IPS-18c (cell line): ENCODE results near the gene MCIDAS.

ENCODE experiments used
- H3K4me3 ChIP-seq: 2 replicates; pipeline ENCODE4 v1.7.0; 2013; ENCODE audit warnings: low read depth, mild to moderate bottlenecking, low read length, moderate library complexity; ENCODE audit not compliant: insufficient read depth
- H3K9me3 ChIP-seq: one replicate; pipeline ENCODE4 v1.6.1; 2013; ENCODE audit warnings: mild to moderate bottlenecking, low read length, moderate library complexity; ENCODE audit not compliant: control insufficient read depth, insufficient read depth

The MCIDAS gene

DNA sequence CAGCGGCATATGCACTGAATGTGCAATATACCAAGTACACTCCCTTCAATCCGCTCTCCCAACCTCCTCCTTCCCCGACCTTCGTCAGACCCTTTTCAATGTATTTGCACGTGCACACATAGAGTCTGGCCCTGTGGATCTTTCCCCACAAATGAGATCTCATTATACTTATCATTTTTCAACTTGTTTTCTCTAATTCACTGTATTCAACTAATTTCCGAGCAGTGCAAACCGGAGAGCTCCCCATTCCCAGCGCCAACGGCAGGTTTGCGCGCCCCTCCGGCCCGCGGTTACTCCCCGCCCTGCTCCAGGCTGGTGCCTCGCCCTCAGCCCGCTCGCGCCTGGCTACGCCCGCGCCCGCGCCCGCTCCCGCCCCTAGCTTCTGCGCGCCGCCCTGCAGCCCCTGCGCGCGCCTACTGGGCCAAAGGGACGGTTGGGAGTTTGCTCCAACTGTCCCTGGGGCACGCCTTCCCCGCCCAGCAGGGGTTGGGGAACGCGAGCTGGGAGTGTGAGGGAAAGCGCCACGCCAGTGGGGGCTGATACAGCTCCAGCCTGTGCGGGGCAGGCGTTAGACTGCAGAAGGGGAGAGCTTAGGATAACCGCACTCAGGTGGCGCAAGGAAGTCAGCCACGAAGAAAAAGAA, 50.8 kb downstream of the MCIDAS start:
- H3K4me3 ChIP-seq, result peak overlapping the region; percentile 37; the same call in 1 of the 2 replicates
- no peaks in the 10 kb centered on the region for H3K9me3 ChIP-seq

DNA sequence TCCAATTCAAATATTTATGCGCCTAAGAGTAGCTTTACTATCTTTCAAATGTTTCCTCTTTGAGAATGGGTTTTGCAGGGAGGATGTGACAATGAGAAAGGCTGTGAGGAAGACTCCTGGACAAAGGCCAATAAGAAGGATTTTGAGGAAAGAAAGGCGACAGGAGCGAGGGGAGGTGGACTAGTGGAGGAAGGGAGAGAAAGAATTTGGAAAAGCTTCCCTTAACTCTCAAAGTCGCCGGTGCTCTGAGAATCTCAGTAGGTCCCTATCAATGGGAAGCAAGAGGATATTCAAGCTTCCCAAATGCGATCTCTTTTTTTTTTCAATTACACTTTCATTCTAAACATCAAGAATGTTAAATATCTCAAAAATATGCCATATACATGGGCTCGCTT, 51.3 kb downstream of the MCIDAS start:
- H3K9me3 ChIP-seq, result no peaks in the 10 kb centered on the region
- H3K4me3 ChIP-seq, result peak overlapping the region; percentile 37; the same call in 1 of the 2 replicates

DNA sequence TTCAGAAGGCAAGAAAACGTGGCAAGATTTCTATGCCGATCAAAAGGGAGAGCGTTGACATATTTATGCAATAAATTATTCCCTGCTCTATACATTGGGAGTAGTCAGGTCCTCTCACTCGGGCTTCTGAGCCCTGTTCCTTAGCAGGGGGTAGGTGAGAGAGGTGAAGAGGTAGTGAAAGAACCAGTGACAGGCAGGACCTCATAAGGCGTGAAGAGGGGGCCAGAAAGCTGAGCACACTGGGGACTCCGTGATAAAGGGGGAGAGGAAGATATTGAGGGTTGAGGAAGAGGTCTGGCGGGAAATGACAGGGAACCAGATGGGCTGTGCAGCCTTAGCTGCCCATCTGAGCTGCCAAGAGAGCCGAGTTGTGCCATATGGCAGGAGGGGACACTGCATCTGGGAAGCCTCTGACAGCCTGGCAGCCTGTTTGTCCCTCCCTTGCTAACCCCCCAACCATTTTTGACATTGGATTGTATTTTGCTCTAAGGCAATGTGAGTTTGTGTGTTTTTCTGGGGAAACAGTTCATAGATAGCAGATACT, 53.4 kb downstream of the MCIDAS start:
- H3K9me3 ChIP-seq, result no peaks in the 10 kb centered on the region
- H3K4me3 ChIP-seq, result peak overlapping the region; percentile 34

DNA sequence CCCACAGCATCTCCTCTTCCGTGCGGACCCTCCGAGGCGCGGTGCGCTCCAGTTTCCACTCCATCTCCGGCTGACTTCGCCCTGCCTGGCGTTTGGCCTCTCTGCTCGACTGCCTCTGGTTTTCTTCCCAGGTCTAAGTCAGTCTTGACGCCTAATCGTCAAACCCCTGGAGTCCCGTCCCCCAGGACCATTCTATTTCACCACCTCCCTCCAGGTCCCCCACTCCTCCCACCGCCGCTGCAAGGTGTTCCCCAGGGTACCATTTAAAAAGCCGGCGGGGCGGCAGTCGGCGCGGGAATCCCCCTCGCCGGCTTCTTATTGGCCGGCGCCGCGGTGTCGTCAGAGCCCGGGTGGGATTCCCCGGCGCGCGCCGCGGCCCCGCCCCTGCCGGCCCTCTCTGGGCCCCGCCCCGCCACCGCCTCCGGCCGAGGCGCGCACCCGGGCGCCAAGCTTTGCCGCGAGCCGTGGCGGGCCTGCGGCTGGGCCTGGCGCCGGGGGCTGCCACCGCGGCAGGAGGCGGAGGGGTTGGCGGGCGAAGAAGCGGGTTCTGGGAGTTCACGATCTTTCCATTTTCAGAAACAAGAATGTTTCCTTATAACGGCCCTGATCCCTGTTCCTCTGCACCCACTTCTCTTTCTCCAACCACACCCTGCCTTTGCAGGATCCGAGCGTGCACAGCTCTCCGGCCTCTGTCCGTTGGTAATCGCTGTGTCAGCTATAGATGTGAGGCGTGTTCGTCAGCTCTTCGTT, 54.0 kb downstream of the MCIDAS start, which contains the start of gene CDC20B:
Gene CDC20B (minus strand): TSS at position 241 of the 750 bp plus-strand sequence. CDS start 177 bp downstream, at position 64.
- H3K4me3 ChIP-seq, result peak within 1 kb of the TSS; percentile 34

DNA sequence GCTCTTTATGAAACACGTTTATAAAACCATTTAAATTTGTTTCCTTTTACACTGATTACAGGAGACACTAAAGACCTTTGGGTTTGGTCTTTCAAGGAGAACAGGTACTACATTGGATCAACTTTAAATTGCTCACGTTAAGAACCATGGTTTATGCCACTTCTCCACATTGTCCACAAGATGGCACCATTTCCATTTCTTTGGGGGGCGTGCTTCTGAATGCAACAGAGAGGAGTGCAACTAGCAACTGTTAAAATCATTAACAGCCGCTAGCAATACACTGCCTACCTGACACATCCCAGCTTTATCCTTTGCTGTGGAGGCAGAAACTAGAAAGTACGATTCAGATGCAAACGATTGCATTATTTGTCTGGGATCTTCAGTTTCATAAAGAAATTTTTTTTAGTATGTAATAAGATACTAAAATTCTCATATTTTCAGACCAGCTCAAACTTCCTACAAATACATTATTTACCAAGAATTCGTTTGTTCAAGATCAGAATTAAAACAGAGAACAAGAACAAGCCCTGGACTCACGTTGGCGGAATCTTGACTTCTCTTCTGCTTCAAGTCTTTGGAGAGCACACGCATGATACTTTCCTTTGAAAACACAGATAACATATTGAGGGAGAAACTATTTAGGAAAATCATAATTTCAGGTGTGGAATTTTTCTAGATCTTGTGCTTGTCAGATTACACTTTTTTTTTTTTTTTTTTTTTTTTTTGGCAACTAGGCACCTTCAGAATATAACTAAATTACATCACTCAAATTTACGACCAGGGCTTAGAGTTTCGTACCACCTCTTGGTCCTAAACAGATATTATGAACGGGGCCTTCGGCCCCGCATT, 54.8 kb downstream of the MCIDAS start:
- Histone ChIP-seq H3K9me3 (no peaks in the 10 kb centered on the region), H3K4me3 (no peak overlapping the region; the same call in 1 of the 2 replicates)

More for the DNA sequence above, 54.0 kb downstream of the MCIDAS start, which contains the start of gene CDC20B:
- no peaks in the 10 kb centered on the region for H3K9me3 ChIP-seq

DNA sequence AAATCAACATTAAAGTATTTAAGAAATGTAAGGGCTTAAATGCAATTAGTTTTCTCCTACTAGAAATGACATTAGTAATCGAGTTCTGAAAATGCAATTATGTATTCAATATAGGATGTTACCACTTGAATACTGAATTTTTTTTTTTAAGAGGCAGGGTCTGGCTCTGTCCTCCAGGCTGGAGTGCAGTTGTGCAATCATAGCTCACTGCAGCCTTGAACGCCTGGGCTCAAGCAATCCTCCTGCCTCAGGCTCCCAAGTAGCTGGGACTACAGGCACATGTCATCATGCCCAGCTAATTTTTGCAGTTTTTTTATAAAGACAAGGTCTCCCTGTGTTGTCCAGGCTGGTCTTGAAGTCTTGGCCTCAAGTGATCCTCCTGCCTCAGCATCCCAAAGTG, 55.6 kb downstream of the MCIDAS start:
- Histone ChIP-seq H3K9me3 (no peaks in the 10 kb centered on the region), H3K4me3 (no peak overlapping the region)
